Trophoblast cell (in vitro differentiated cells and primary cell): ENCODE results near the gene HEPHL1.

ENCODE experiments used
- DNase-seq, 2 donors: peaks; one replicate each; pipeline ENCODE4 v3.0.0-alpha.2; 2016
- H2AFZ ChIP-seq: 2 replicates; pipeline ENCODE4 v1.6.1; 2013; ENCODE audit warnings: low read length, moderate library complexity, mild to moderate bottlenecking; ENCODE audit not compliant: insufficient read depth, poor library complexity
- H2AK5ac ChIP-seq: 2 replicates; pipeline ENCODE4 v1.6.1; 2013; ENCODE audit warnings: mild to moderate bottlenecking, low read length
- H2BK120ac ChIP-seq: 2 replicates; pipeline ENCODE4 v1.6.1; 2013; ENCODE audit warnings: low read length, mild to moderate bottlenecking, moderate library complexity; ENCODE audit not compliant: insufficient read depth, poor library complexity
- H2BK12ac ChIP-seq: 2 replicates; pipeline ENCODE4 v1.6.1; 2013; ENCODE audit warnings: mild to moderate bottlenecking, low read length, moderate library complexity
- H2BK5ac ChIP-seq: 2 replicates; pipeline ENCODE4 v1.6.1; 2013; ENCODE audit warnings: low read length, low read depth, moderate library complexity, mild to moderate bottlenecking; ENCODE audit not compliant: poor library complexity
- H3K14ac ChIP-seq: 2 replicates; pipeline ENCODE4 v1.6.1; 2013; ENCODE audit warnings: mild to moderate bottlenecking, low read length
- H3K18ac ChIP-seq: 2 replicates; pipeline ENCODE4 v1.6.1; 2013; ENCODE audit warnings: mild to moderate bottlenecking, low read length
- H3K23ac ChIP-seq: 2 replicates; pipeline ENCODE4 v1.6.1; 2013; ENCODE audit warnings: low read length
- H3K27ac ChIP-seq: 2 replicates; pipeline ENCODE4 v1.5.1; 2013; ENCODE audit warnings: low read depth, mild to moderate bottlenecking, inconsistent platforms, low read length, moderate library complexity
- H3K27me3 ChIP-seq: 2 replicates; pipeline ENCODE4 v1.6.1; 2013; ENCODE audit warnings: inconsistent platforms, mild to moderate bottlenecking, low read length, moderate library complexity; ENCODE audit not compliant: insufficient read depth
- H3K36me3 ChIP-seq, 2 experiments: 1 replicate in 1 of 2; 2 replicates in 1 of 2; pipeline ENCODE4 v1.6.1; 2013; ENCODE audit warnings: low read length in 2 of 2, mild to moderate bottlenecking in 2 of 2, moderate library complexity in 1 of 2; ENCODE audit not compliant: insufficient read depth in 2 of 2, control insufficient read depth in 1 of 2
- H3K4ac ChIP-seq: 2 replicates; pipeline ENCODE4 v1.6.1; 2013; ENCODE audit warnings: low read depth, mild to moderate bottlenecking, low read length, moderate library complexity
- H3K4me1 ChIP-seq, 2 experiments: 1 replicate in 1 of 2; 2 replicates in 1 of 2; pipeline ENCODE4 v1.6.1; 2013; ENCODE audit warnings: low read length in 2 of 2, mild to moderate bottlenecking in 2 of 2, moderate library complexity in 1 of 2; ENCODE audit not compliant: insufficient read depth in 2 of 2, control insufficient read depth in 1 of 2
- H3K4me2 ChIP-seq: 2 replicates; pipeline ENCODE4 v1.6.1; 2013; ENCODE audit warnings: inconsistent platforms, mild to moderate bottlenecking, low read length, moderate library complexity
- H3K4me3 ChIP-seq: 2 replicates; pipeline ENCODE4 v1.5.1; 2013; ENCODE audit warnings: mild to moderate bottlenecking, low read depth, low read length, inconsistent platforms
- H3K79me1 ChIP-seq: one replicate; pipeline ENCODE4 v1.6.1; 2013; ENCODE audit warnings: low read length
- H3K79me2 ChIP-seq: 2 replicates; pipeline ENCODE4 v1.6.1; 2013; ENCODE audit warnings: low read length, mild to moderate bottlenecking; ENCODE audit not compliant: control insufficient read depth, insufficient read depth, poor library complexity
- H3K9ac ChIP-seq: 2 replicates; pipeline ENCODE4 v1.6.1; 2013; ENCODE audit warnings: mild to moderate bottlenecking, low read length
- H3K9me3 ChIP-seq: 2 replicates; pipeline ENCODE4 v1.6.1; 2013; ENCODE audit warnings: low read depth, mild to moderate bottlenecking, control low read depth, inconsistent platforms, low read length; ENCODE audit not compliant: insufficient read depth
- H4K12ac ChIP-seq: 2 replicates; pipeline ENCODE4 v1.6.1; 2013; ENCODE audit warnings: low read depth, mild to moderate bottlenecking, low read length, moderate library complexity
- H4K8ac ChIP-seq: 2 replicates; pipeline ENCODE4 v1.6.1; 2013; ENCODE audit warnings: low read depth, mild to moderate bottlenecking, low read length, moderate library complexity
- H4K91ac ChIP-seq: one replicate; pipeline ENCODE4 v1.6.1; 2013; ENCODE audit warnings: low read depth, mild to moderate bottlenecking, low read length, moderate library complexity
- WGBS: extraction: QIAGEN DNeasy Blood & Tissue Kit; methylation state at CpG from one replicate; pipeline ENCODE4 v1.1.7; 2013; ENCODE audit warnings: missing lambda C conversion rate; ENCODE audit not compliant: insufficient read length, insufficient coverage; ENCODE audit errors: extremely low coverage; 5-methylcytosine and 5-hydroxymethylcytosine counted together

HEPHL1 gene

GRCh38 chr11:94141511-94142307 lies 120.6 kb downstream of the HEPHL1 start:
- no peak overlapping the region for H4K91ac ChIP-seq
- no peaks in the 10 kb centered on the region for H3K79me1 ChIP-seq
- H3K4me1 ChIP-seq, result peaks cover 17 to 21% of the 10 kb centered on the region in 2 experiments
- no peak overlapping the region for H4K8ac ChIP-seq
- H4K12ac ChIP-seq, result no peak overlapping the region
- H3K9me3 ChIP-seq, result peaks cover 2% of the 10 kb centered on the region
- no peak overlapping the region for H2BK5ac ChIP-seq
- H3K4me3 ChIP-seq, result no peak overlapping the region
- H3K27me3 ChIP-seq, result no peaks in the 10 kb centered on the region
- H3K18ac ChIP-seq, result peak overlapping the region; percentile 9
- no CpG with 5 or more reads among the region's 12 CpGs for WGBS
- peaks cover 2% of the 10 kb centered on the region for H3K79me2 ChIP-seq
- peak overlapping the region; percentile 47 for H3K23ac ChIP-seq
- H3K4ac ChIP-seq, result no peak overlapping the region
- no peaks in the 10 kb centered on the region for H3K36me3 ChIP-seq
- DNase-seq, result no peak
- no peak overlapping the region for H2AFZ ChIP-seq
- H3K14ac ChIP-seq, result no peak overlapping the region
- H2BK12ac ChIP-seq, result no peak overlapping the region
- no peak overlapping the region for H2BK120ac ChIP-seq
- peak overlapping the region; percentile 46 for H3K4me2 ChIP-seq
- no peak overlapping the region for H3K9ac ChIP-seq
- no peak overlapping the region for H2AK5ac ChIP-seq
- peak overlapping the region; percentile 30 for H3K27ac ChIP-seq

DNA sequence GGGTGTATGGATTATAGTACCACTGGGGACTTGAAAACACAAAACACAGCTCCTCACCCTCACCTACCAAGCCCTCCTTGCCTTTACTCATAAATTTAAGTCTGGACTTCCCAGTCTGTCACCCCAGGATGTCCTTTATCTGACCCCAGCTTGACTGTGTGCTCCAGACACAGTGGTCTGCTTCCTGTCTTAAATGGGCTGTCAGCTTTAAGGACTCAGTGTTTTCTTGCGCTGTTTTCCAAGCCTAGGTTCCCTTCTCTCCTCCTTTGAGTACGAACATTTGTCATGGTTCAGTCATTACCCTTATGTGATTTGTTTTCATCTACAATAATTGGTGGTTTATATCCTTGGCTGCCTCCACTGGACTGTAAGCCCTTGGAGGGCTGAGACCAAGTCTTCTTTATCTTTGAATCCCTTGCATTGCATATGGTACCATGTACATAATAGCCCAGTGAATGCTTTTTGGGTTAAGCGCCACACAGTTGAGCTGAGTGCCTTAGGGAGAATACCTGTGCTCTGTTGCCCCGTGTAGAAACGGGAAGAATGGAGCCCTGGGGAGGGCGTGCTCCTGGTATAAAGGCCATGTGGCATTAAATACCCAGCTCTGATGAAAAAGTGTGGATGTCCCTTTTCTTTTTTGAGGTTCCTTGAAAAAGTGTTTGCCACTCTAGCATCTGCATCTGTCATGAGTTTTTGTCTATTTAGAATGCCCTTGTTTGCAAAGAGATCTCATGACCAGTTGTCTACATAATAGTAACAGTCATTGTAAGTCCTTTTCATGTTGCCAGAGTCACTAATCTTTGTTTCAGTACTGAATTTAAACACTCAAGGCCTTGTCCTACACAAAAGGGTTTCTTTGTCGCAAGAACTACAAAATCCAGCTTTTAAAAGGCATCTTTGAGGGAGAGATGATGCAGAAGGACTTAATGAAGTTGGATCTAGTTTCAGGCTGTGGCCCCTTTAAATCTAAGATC lies 121.4 kb downstream of the HEPHL1 start:
- no peak overlapping the region for H4K91ac ChIP-seq
- H3K4me2 ChIP-seq, result peak overlapping the region; percentile 46
- no peaks in the 10 kb centered on the region for H3K9me3 ChIP-seq
- H3K14ac ChIP-seq, result no peak overlapping the region
- H3K4me1 ChIP-seq, result peaks cover 17 to 21% of the 10 kb centered on the region in 2 experiments
- no peak overlapping the region for H4K12ac ChIP-seq
- no peak overlapping the region for H3K23ac ChIP-seq
- no peak overlapping the region for H2BK5ac ChIP-seq
- H2AK5ac ChIP-seq, result no peak overlapping the region
- H3K27ac ChIP-seq, result peak overlapping the region; percentile 30
- H3K4ac ChIP-seq, result no peak overlapping the region
- H3K79me1 ChIP-seq, result no peaks in the 10 kb centered on the region
- H3K79me2 ChIP-seq, result no peaks in the 10 kb centered on the region
- no peaks in the 10 kb centered on the region for H3K36me3 ChIP-seq
- H2BK120ac ChIP-seq, result no peak overlapping the region
- no peak overlapping the region for H2BK12ac ChIP-seq
- H3K18ac ChIP-seq, result no peak overlapping the region
- no peak overlapping the region for H2AFZ ChIP-seq
- no peaks in the 10 kb centered on the region for H3K27me3 ChIP-seq
- no CpG with 5 or more reads among the region's 7 CpGs for WGBS
- DNase-seq, result no peak
- H3K4me3 ChIP-seq, result no peak overlapping the region
- H4K8ac ChIP-seq, result no peak overlapping the region
- H3K9ac ChIP-seq, result no peak overlapping the region

DNA sequence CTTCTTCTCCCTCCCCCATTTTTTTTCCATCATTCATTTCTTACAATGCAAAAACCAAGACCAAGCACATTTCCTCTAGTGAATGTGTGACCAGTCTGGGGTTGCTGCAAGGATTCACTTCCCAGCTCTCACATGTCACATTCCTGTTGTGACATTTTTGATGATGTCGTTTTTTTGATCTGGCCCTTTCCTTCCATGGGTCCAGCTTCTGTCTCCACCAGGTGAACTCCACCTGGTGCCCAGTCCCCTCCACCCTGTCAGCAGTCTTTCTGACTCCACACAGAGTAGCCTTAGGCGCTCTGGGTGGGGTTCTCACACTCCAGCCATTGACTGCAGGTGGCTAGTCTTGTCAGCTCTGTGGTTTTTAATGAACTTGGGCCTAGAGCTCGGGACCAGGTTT lies 123.1 kb downstream of the HEPHL1 start:
- Histone ChIP-seq H3K9ac (no peak overlapping the region), H3K27ac (no peak overlapping the region), H3K18ac (no peak overlapping the region), H2BK12ac (no peak overlapping the region), H3K4me3 (no peak overlapping the region), H3K14ac (no peak overlapping the region), H3K23ac (no peak overlapping the region), H3K4ac (no peak overlapping the region), H2AK5ac (no peak overlapping the region), H3K4me2 (no peak overlapping the region), H4K91ac (no peak overlapping the region), H3K79me2 (no peaks in the 10 kb centered on the region), H3K27me3 (no peaks in the 10 kb centered on the region), H2BK120ac (no peak overlapping the region), H4K12ac (no peak overlapping the region), H2BK5ac (no peak overlapping the region), H4K8ac (no peak overlapping the region), H3K79me1 (no peaks in the 10 kb centered on the region), H2AFZ (no peak overlapping the region), H3K9me3 (no peaks in the 10 kb centered on the region), H3K36me3 (no peaks in the 10 kb centered on the region), H3K4me1 (peaks cover 17 to 21% of the 10 kb centered on the region in 2 experiments)
- peak; percentile 42 to 60 for DNase-seq
- no CpG with 5 or more reads among the region's 3 CpGs for WGBS

DNA sequence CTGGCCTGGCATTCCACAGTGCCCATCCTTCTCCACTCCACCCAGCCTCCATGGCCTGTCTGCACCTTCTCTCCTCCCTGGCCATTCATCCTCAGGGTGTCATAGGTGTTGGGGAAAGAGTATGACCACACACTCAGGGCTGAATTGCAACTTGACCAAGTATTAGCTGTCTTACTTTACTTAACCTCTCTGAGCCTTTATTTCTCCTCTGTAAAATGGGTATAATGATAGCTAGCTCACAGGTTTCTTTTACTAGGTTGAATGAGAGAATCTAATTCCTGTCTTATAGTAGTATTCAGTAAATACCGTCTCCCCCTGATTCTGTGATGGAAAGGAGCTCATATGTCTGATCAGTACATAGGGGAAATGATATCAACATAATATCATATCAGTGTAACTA lies 123.5 kb downstream of the HEPHL1 start:
- no peaks in the 10 kb centered on the region for H3K36me3 ChIP-seq

More for the DNA sequence above, 123.5 kb downstream of the HEPHL1 start:
- no CpG with 5 or more reads among the region's 1 CpG for WGBS
- Histone ChIP-seq H3K14ac (no peak overlapping the region), H3K18ac (no peak overlapping the region), H3K27ac (no peak overlapping the region), H4K12ac (no peak overlapping the region), H3K4me3 (no peak overlapping the region), H4K91ac (no peak overlapping the region), H3K4me1 (peaks cover 17 to 21% of the 10 kb centered on the region in 2 experiments), H3K23ac (no peak overlapping the region), H2BK120ac (no peak overlapping the region), H2BK12ac (no peak overlapping the region), H2AFZ (no peak overlapping the region), H3K79me2 (no peaks in the 10 kb centered on the region), H2AK5ac (no peak overlapping the region), H4K8ac (no peak overlapping the region), H3K79me1 (no peaks in the 10 kb centered on the region), H3K9ac (no peak overlapping the region), H3K4me2 (no peak overlapping the region), H2BK5ac (no peak overlapping the region), H3K9me3 (no peaks in the 10 kb centered on the region), H3K27me3 (no peaks in the 10 kb centered on the region), H3K4ac (no peak overlapping the region)
- DNase-seq, result no peak
